ENCODE data around the gene RALB.

- TF ChIP-seq CTCF (IDR thresholded peaks at IDR 0.05 in 4 of 5, conservative IDR thresholded peaks at IDR 0.05 in 1 of 5) (no peak), POLR2A (IDR thresholded peaks at IDR 0.05) (no peak)
Measured at GRCh38 chr2:120316528-120317179, 64.0 kb downstream of the RALB start.
